Left renal pelvis (tissue), 4 donors: ENCODE results near the gene RDX. TPM values are rescaled to one million over a fixed set of nuclear protein-coding genes. Genes with fewer than 3 reads are reported as not detected.
A peak's percentile ranks its signal among the peaks of the same experiment; 100 is the strongest.

Experiments used
- DNase-seq, 4 donors: peaks; one replicate each; pipeline ENCODE4 v3.0.0-alpha.2; 2013; ENCODE audit warnings: low read depth in 4 of 4, low spot score in 3 of 4
- polyA plus RNA-seq, 4 donors: library from polyadenylated mRNA; unstranded; fragments of 120-200 nt; gene quantifications; one replicate each; pipeline ENCODE4 v1.2.1, GENCODE V29; 2013; ENCODE audit not compliant: insufficient read length in 4 of 4

RDX gene
- polyA plus RNA-seq, 4 donors = 101 to 196 (median 139) TPM

GRCh38 chr11:110147962-110148709 lies 148.3 kb downstream of the RDX start:
- DNase-seq = no peak

- no peak for DNase-seq
Measured at GRCh38 chr11:110141812-110142211, 154.6 kb downstream of the RDX start.

GRCh38 chr11:110134110-110134509 lies 162.3 kb downstream of the RDX start:
- DNase-seq = no peak

GRCh38 chr11:110133160-110133559 lies 163.3 kb downstream of the RDX start:
- no peak for DNase-seq

- DNase-seq = no peak
Measured at GRCh38 chr11:110131386-110132123, 164.9 kb downstream of the RDX start.

- DNase-seq = peak in 2 of 4 donors; percentile 10 to 15
Measured at GRCh38 chr11:110130642-110131238, 165.7 kb downstream of the RDX start.

GRCh38 chr11:110128161-110128560 lies 168.3 kb downstream of the RDX start:
- DNase-seq = no peak

- no peak for DNase-seq
Measured at GRCh38 chr11:110126936-110127335, 169.5 kb downstream of the RDX start.

- DNase-seq = no peak
Measured at GRCh38 chr11:110125632-110126031, 170.8 kb downstream of the RDX start.

Other genes with a start within 250 kb of the RDX start
- gene ZC3H12C, start 203.2 kb downstream of the RDX start, polyA plus RNA-seq = 10 to 100 TPM in 1 of 4 donors, 1 to 10 TPM in 3; 7.3 to 11.2 (median 8.1) TPM
- 10 to 100 TPM; 13.3 to 23.0 (median 20.9) TPM for gene FDX1, start 133.3 kb upstream of the RDX start, polyA plus RNA-seq